H1 (cell line): Measurements from ENCODE around the gene ANO2. TPM values are rescaled to one million over a fixed set of nuclear protein-coding genes. Genes with fewer than 3 reads are reported as not detected.

Experiments used
- ATF3 ChIP-seq: IDR thresholded peaks from 2 replicates; pipeline ENCODE4 v1.6.1; 2011; ENCODE audit warnings: low read depth, mild to moderate bottlenecking, low read length; ENCODE audit not compliant: insufficient read depth
- RBBP5 ChIP-seq: IDR thresholded peaks from 2 replicates; pipeline ENCODE4 v1.7.1; 2012; ENCODE audit warnings: low read depth, mild to moderate bottlenecking, inconsistent platforms, low read length, moderate library complexity, borderline replicate concordance
- RNF2 ChIP-seq: fragments of 200-900, 300-1000 bp; sonication (generic); IDR thresholded peaks from 2 replicates; pipeline ENCODE4 v1.7.1; 2016; ENCODE audit warnings: borderline replicate concordance, low read depth, mild to moderate bottlenecking, antibody characterized with exemption, low read length; ENCODE audit not compliant: poor library complexity, severe bottlenecking; ENCODE audit errors: missing control alignments
- polyA plus RNA-seq, 7 experiments: library from polyadenylated mRNA; depleted of rRNA in 3 of 7; stranded (reverse) in 5 of 7; unstranded in 2 of 7; fragments of >200 nt in 5 of 7; fragments of 200-250 nt in 2 of 7; gene quantifications; 1 replicate in 5 of 7; 2 replicates in 1 of 7; 4 replicates in 1 of 7; pipeline versions ENCODE4 v1.2.1 to v1.2.3, GENCODE V29; 2011 to 2013; ENCODE audit warnings: missing spikeins in 2 of 7, mixed read lengths in 2 of 7
- total RNA-seq: library from RNA; stranded (reverse); fragmentation: NEBNext Ultra II Directional; extraction: Animal tissue kit (Norgen Biotek cat#: 25700); gene quantifications from 2 replicates; pipeline ENCODE4 v1.2.1, GENCODE V29; 2021
- TF ChIP-seq, protein P1 (sequence below): IDR thresholded peaks from 2 replicates; pipeline ENCODE4 v1.6.1; 2011; ENCODE audit warnings: low read length, improper control_type of control experiment

The ANO2 gene
- total and polyA plus RNA-seq, 2 of the 8 experiments (the other 6 are each of a cell fraction or from before 2014, with no cell fraction given): 1.9 to 5.5 TPM

- TF ChIP-seq, protein P1, sequence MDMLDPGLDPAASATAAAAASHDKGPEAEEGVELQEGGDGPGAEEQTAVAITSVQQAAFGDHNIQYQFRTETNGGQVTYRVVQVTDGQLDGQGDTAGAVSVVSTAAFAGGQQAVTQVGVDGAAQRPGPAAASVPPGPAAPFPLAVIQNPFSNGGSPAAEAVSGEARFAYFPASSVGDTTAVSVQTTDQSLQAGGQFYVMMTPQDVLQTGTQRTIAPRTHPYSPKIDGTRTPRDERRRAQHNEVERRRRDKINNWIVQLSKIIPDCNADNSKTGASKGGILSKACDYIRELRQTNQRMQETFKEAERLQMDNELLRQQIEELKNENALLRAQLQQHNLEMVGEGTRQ: no peak
- TF ChIP-seq ATF3 (no peak), RBBP5 (no peak), RNF2 (no peak)
Observed at GRCh38 chr12:5881101-5881606, 63.9 kb downstream of the ANO2 start (continued).
